ENCODE results near the gene CDH6. TPM values are rescaled to one million over a fixed set of nuclear protein-coding genes. Genes with fewer than 3 reads are reported as not detected.

The CDH6 gene
- total RNA-seq (2014; rRNA removed; shearing (Covaris generic)) = 0.12 and 0.78 TPM in 2 replicates

DNA sequence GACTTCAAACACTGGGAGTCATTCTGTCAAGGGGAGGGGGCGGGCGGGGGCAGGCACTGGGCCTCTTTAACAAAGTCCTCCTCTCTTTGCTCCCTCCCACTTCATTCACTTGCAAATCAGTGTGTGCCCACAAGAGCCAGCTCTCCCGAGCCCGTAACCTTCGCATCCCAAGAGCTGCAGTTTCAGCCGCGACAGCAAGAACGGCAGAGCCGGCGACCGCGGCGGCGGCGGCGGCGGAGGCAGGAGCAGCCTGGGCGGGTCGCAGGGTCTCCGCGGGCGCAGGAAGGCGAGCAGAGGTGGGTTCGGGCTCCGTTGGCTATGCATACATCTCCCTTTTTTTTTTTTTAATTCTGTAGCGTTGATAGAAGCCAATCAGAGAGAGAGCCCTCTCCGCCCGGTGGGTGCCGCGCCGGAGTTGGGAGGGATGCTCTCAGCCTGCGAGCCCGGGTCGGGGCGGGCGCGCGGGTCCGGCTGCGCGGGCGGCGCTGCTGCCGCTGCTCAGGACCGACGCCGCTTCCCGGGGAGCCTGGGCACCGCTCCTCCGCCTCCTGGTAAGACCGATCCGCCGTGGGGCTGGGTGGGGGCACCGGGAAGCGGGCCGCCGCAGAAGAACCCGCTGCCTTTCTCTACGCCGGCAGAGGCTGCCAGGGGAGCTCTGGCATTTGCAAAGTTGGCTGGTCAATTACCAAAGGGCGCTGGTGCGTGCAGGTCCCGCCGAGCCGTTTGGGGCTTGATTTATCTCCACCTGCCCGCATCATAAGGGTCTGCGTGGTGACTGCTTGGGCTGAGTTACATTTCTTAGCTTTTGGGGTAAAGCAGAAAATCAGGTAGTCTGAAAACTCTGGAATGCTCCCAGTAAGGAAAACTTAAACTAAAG, at the start of gene CDH6:
TSS of gene CDH6 (plus strand) at position 96 of the 877 bp plus-strand sequence. CDS start 73,788 bp downstream, outside the sequence.
- DNase-seq (ENCODE audit: low read depth) = peak; percentile 2

DNA sequence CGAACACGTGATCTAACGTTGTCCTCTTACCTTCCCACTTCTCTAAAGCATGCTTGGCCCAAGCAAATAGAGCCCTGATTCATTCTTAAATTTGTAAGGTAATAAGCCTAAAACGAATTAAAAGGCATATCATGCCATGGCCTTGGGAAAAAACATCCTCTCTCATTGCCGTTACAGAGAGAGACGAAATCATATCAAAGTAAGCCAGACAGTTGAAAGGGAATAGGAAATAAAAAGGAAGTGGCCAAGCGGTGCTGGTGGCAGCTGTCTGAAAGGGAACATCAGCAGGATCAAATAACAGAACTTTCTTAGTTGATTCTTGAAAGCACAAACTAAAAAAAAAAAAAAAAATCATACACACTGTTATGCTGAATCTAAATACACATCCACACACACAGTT, 49.1 kb upstream of the CDH6 start:
- DNase-seq (ENCODE audit: low read depth) = no peak

DNA sequence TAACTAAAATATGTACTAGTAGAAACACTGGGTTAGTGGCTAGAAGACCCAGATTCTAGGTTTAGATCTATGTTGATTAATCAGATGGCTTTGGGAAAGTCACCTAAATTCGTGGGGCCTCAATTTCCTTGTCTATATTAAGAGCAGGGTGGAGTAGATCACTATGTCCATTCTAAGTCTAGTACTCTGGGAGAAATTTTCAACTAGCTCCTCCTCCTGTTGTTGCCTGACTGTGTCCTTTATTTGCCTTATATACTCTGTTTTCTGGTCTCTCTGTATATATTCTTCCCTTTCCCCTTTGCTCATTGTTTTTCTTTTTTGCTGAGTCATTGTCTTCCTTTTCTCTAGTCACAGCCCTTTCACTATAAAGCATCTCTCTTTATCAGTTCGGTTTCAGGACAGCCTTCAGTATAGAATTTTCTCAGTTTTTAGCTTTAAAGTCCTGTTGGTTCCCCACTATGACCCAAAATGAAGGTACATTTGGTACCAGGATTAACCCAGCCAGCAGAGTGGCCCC, 44.5 kb upstream of the CDH6 start:
- DNase-seq (ENCODE audit: low read depth) = no peak

DNA sequence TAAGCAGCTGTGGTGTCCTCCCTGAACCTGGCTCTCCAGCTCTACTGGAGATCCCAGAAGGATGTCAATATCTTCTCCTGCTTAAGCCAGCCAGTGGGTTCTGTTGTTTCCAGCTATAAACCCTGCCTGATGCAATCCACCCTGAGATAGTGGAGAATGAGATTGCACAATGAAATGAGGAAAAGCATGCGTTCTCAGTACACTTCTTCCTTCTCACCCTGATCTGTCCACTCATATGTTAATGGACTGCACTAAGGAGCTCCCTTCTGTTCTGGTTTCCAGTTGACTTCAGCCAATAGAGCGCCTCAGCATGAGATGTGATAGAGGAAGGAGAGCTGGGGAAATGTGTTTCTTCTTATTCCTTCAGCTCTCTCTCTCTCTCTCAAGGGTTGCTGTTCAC, 40.0 kb upstream of the CDH6 start:
- DNase-seq (ENCODE audit: low read depth) = no peak

DNA sequence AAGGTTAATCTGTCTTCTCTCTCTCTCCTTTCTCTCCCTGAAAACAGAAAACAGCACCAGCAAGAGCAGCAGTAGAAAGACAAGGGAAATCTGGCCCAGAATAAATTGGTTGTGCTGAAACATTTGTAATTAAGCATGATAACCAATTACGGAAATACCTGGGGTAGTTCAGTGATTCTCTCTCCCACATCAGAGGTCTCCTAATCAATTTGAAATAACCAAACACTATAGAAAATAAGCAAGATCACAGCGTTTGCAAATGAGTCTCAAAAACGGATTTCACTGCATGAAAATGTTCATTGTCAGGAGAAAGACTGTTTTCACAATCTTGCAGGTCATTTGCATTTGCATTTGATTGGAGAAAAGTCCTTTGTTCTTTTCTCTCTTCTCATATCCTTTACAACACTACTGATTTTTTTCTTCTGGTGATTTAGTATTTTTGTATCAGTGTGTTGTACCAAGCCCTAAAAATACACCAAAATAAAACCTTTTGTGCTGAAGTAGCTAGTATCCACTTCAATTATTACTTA, 36.8 kb upstream of the CDH6 start:
- DNase-seq (ENCODE audit: low read depth) = no peak

DNA sequence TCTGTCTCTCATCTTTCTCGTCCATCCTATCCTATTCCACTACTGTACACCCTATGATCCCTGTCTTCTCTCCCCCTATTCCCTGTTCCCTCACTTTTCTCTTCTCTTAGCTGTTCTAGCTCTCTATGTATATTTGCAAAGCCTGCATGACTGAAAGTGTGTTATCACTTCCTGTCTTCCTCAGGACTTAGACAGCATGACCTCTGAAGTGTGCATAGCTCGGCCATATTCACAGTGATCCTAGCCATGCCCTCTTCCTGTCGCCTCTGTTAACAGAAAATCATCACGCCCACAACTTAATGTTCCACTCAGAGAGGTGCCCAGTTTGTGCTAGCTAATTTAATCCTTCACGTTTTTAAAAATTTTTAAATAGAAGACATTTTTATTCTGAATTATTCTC, 35.8 kb upstream of the CDH6 start:
- DNase-seq (ENCODE audit: low read depth) = no peak

DNA sequence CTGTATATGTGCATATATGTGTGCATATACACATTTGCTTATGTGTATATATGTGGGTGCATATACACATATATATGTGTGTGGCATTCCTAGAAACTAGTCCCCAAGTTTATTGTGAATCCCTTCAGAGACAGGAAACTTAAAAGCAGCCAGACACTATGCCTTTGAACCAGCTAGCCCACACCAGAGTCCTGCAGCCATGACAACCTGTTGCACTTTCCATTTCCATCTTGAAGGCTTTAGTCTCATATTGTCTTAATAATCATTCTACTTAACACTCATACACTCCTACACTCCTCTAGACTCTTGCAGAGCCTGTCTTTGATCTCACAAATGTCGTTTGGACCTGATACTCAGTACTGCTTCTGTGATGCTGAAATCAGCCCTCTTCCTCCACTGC, 34.8 kb upstream of the CDH6 start:
- no peak for DNase-seq (ENCODE audit: low read depth)

DNA sequence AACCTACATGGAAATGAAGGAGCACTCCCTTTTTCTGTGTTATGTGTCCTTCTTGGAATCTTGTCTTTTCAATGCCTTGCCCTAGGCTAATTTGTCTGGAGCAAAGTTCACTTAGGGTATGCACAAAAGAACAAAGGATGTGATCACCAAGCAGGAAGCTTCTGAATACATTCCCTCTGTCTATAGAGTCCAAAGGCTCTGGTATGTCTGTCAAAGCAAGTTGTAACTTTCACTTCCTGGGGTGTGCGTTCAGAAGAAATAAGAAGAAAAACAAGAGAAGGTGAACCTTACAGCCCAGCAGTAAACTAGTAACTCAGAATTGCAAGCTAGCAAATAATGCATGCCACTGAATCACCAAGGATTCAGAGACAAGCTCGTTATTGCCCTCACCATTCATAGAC, 31.7 kb upstream of the CDH6 start:
- DNase-seq (ENCODE audit: low read depth) = no peak

DNA sequence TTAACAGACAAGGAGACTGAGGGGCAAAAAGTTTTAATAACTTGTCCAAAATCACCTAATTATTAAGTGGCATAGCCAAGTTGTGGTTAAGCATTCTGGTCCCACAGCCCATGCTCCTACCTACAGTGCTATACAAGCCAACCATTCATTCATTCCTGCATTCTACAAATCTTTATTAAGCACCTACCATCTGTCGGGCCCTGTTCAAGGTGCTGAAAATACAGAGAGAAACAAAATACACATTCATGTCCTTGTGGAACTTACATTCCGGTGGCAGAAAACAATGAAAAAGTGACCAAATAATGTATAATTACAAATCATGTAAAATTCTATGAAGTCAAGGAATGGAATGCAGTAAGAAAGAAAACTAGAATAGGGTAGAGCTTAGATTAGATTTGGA, 27.8 kb upstream of the CDH6 start:
- DNase-seq (ENCODE audit: low read depth) = no peak

DNA sequence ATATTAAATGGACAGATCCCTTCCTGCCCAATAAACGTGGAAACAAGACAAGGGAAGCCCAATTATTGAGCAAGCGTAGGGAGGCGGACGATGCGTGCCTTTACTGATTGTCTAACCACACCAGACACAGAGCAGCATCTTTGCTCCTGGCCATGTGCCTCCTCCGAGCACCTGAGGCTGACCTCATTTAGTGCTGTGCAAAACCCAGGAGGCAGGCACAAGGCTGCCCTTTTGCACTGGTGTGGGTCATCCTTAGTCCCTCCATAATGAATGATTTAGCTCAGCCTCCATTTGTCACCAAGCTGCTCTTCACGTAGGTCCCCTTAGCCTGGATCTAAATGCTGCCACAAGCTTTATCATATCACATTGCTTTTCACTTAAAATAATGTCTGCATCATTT, 24.1 kb upstream of the CDH6 start:
- DNase-seq (ENCODE audit: low read depth) = no peak

DNA sequence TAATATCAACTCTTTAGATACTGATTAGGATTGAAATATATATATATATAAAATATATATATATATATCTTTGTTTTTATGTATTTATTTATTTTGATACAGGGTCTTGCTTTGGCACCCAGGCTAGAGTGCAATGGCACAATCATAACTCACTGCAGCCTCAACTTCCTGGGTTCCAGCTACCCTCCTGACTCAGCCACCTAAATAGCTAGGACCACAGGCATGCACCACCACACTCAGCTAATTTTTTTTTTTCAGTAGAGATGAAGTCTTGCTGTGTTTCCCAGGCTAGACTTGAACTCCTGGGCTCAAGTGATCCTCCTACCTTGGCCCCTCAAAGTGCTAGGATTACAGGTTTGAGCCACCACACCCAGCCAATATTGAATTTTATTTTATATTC, 20.6 kb upstream of the CDH6 start:
- DNase-seq (ENCODE audit: low read depth) = no peak

DNA sequence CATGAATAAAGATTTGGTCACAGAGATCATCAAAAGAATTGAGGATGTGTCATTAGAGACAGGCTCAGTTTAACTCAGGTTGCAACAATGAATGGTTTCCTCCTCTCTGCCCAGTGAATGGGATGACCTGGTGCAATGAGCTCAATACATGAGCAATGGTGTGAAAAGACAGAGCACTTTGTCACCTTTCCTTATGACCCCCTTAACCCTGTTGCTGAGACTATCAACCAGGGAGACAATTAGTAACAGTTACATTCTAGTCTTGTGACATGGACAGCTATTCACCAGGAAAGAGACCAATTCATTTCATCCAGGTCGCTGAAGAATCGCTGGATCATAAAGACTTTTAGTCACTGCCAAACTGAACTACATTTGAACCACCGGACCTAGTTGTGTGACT, 19.9 kb upstream of the CDH6 start:
- no peak for DNase-seq (ENCODE audit: low read depth)

DNA sequence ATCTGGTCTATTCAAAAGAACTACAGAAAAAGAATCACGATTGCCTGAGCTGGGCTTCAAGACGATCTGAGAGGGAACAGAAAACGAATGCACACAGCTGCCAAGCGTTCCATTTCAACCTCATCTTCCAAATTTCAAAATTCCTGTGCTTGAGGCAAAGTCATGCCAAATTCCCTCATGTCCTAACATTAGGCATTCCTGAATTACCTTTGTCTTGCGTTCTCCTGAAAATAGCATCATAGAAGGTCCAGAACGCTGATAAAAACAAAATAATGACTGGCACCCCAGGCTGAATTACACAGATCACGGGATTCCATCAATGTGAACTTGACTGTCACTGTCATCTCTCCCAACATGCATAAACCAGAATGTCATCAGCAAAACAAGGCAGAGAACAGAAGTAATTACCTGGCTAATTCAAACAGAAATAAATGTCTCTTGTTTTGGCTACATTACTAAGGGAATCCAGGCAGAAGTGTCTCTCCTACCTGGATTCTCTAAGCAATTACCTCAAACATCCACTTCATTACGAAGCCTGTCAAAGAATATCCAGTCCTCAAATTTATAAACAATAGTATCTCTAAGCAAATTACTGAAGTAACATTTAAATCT, 12.0 kb upstream of the CDH6 start:
- DNase-seq (ENCODE audit: low read depth) = no peak

DNA sequence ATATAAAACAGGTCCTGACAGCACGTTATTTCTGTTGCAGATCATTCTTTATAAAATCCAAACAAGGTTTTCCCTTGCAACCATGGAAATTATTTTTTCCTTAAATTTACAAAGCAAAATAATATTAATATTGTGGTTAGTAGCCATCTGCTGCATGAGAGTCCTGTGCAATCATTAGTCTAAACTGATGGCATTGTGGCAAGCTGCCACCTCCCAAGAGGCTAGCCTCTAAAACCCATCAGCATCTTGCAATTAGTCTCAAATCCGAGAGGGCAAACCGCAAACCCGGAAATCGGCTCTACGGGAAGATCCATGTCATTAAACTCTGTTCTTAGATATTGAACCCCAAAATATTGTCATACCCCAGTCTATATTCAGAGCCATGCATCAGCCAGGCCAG, 11.3 kb upstream of the CDH6 start:
- DNase-seq (ENCODE audit: low read depth) = no peak

DNA sequence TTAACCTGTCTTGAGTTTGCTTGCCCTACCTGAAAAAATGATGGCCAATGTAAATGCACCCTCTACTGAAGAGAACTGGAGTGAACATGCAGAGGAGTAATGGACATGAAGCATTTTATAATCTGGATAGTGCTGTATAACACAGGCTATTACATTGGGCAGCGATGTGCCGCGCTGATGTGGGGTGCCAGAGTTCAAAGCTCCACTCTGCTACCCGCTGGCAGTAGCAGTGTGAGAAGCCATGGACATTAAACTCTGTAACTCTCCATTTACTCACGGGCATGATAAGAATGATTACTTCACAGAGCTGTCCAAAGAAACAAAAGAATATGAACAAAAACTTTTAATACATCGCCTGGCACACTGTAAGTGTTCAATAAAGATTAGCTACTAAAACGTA, 7.5 kb upstream of the CDH6 start:
- DNase-seq (ENCODE audit: low read depth) = no peak

DNA sequence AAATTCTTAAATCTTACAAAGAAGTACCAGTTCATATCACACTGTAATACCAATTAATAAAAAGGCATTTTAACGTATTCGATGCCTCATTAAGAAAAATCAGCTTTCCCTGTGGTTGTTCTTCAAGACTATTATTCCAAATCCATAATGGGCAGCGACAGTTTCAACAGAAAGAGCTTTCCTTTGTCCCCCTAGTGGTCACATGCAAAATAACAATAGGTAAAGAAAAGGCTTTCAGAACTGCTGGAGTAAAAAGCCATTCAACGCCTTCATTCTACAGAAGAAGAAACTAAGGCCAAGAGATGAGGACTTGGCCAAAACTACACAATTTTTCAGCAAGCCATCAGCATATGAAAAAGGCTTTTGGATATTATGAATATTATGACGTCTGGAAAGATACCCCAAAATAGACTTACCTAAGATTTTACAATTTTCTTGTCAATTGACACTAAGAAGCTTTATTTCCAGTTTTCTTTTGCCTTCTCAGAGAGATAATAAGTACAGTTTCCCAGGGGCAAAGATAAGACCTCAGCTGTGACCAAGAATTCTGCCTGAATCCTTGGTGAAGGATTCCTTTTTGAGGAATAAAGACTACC, 6.7 kb upstream of the CDH6 start:
- peak; percentile 32 for DNase-seq (ENCODE audit: low read depth)

DNA sequence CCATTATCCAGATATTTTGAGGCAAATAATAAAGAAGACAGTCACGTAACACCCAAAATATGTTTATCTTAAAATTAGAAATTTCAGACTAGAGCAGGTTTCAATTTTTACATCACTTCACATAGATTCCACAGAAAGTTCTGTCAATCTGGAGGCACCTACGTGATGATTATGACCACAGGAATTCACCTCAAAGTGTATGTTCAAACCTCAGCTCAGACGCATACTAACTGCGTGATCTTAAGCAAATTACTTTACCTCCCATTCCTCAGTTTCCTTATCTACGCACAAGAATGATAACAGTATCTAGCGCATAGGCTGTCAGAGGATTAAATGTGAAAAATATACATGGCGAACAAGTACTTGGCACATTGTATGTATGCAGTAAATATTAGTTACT, 5.9 kb upstream of the CDH6 start:
- DNase-seq (ENCODE audit: low read depth) = no peak

DNA sequence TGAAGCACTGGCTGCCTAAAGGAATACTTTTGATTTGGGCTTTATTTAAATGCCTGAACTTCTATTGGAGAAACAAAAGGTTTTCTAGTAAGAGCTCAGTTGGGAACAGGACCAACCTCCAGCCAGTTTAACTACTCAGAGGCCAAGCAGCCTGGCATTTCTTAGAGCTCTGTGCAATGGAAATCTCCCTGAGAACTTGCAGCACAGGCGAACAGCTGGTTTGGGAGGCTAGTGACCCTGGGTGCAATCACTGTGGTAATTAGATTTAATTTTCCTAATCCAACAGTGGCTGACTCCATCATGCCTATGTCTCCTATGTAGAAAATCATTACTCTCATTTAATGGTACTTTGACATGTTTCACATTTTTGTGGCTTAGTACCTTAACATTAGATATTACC, 1.0 kb upstream of the CDH6 start:
- no peak for DNase-seq (ENCODE audit: low read depth)

DNA sequence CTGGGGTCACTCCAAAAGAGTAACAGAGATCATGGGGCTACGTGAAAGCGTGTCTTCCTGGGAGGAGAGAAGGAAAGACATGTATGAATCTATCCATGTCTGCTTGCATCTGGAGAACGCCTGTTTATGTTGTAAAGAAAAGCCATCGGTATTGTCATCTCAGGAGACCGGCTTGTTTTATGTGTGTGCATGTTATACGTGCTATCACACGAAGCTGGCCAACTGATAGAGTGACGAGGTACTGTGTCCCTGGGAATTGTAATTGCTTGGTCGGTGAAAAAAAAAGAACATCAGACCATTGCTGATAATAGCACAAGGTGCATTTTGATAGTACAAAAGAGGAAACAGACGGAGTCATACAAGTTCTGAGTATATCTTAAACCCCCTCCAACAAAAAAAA, 370 bp upstream of the CDH6 start:
- no peak for DNase-seq (ENCODE audit: low read depth)

DNA sequence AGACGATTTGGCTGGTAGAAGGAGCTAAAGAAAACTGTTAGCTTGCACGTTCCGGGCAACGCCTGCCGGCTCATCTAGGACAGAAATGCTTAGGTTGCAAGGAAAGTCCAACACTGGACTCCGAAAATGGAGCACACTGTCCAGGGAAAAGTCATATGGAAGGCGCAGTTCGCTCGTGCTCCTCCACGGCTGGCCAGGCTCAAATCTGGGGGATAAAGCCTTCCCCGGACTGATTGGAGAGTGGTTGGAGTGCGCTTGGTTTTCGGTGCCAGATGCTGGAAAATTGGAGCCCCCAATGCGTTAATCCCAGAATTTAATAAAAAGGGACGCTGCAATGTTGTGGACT, 955 bp downstream of the CDH6 start:
- DNase-seq (ENCODE audit: low read depth) = no peak

DNA sequence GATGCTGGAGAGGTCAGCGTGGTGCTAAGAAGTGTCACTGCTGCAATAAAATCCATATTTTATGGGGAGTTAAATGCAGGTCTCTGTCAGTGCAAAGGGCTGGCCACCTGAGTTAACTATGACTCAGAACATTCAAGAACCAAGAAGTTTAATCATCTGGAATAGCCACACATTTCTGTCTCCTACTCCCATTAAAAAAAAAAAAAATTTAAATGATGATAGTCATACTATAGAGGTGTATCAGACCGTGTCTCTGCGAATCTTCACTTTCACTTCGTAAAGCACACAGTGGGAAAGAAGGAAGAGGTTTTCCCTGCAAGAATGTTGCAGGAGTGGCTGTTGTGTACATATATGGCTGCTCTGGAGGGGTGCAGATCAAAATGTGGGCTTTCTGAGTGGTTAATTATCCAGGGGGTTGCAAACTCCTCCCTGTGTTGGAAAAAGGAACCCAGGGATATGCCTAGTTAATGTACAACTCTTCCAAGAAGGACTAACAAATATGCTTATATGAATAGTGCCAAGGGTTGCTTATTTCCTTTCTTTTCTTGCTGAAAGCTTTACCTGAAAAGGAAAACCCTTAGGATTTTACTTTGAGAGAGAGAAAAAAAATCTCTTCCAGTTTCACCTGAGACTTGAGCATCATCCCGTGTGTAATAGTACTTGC, 1.5 kb downstream of the CDH6 start:
- no peak for DNase-seq (ENCODE audit: low read depth)

DNA sequence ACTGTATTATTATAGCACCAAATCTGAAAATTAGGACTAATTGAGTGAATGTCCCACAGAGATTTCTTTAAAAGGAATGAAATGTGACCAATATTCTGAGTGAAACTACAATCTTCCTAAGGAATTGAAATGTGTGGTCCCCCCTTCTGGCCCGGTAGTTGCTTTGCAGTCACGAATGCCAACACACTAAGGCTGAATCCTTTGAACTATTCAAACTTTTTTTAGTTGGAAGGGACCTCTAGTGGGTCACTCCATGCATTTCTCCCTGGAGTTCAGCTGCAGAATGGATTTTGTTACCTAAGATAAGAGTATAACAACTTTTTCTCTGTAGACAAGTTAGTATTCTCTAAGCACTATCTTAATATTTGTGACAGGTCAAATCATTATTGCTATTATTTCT, 2.8 kb downstream of the CDH6 start:
- peak; percentile 6 for DNase-seq (ENCODE audit: low read depth)

All from RPMI7951 (cell line).